ENCODE data around the gene XAGE1A.
"Not testable (repeated sequence)": the region's sequence is repeated elsewhere in the genome, so short reads cannot be mapped to it uniquely, and the experiment has no call there.

The XAGE1A gene

GRCh38 chrX:52495545-52496418 lies at the start of gene XAGE1A:
Gene XAGE1A (plus strand): TSS chrX:52495808. CDS start chrX:52497362, 1,554 bp downstream.
- DNase-seq, result not testable (repeated sequence)

GRCh38 chrX:52452031-52452430 lies 43.6 kb upstream of the XAGE1A start:
- DNase-seq, result not testable (repeated sequence)

GRCh38 chrX:52471301-52471700 lies 24.3 kb upstream of the XAGE1A start:
- DNase-seq, result not testable (repeated sequence)

GRCh38 chrX:52496419-52496772 lies 788 bp downstream of the XAGE1A start:
- DNase-seq, result not testable (repeated sequence)

- DNase-seq, result not testable (repeated sequence)
Observed at GRCh38 chrX:52501362-52501761, 5.8 kb downstream of the XAGE1A start.

- DNase-seq, result no peak
Observed at GRCh38 chrX:52504551-52504950, 8.9 kb downstream of the XAGE1A start.

GRCh38 chrX:52507331-52507730 lies 11.7 kb downstream of the XAGE1A start:
- no peak for DNase-seq

- no peak for DNase-seq
Observed at GRCh38 chrX:52509916-52510315, 14.3 kb downstream of the XAGE1A start.

- not testable (repeated sequence) for DNase-seq
Observed at GRCh38 chrX:52511126-52511525, 15.5 kb downstream of the XAGE1A start.

GRCh38 chrX:52516110-52516986 lies 20.7 kb downstream of the XAGE1A start:
- not testable (repeated sequence) for DNase-seq

GRCh38 chrX:52516987-52517325 lies 21.3 kb downstream of the XAGE1A start, which contains the start of gene XAGE1B:
Gene XAGE1B (minus strand): TSS chrX:52517063. CDS start chrX:52515527, 1,536 bp downstream.
- not testable (repeated sequence) for DNase-seq

- not testable (repeated sequence) for DNase-seq
Observed at GRCh38 chrX:52541051-52541450, 45.4 kb downstream of the XAGE1A start.

GRCh38 chrX:52542311-52542710 lies 46.7 kb downstream of the XAGE1A start:
- DNase-seq, result no peak

GRCh38 chrX:52544147-52544840 lies 48.7 kb downstream of the XAGE1A start:
- no peak for DNase-seq

GRCh38 chrX:52548769-52549168 lies 53.2 kb downstream of the XAGE1A start:
- DNase-seq, result not testable (repeated sequence)

Data from NCI-H510A treated with DMSO at 0.1 percent for 48 hours (cell line).